Common myeloid progenitor, CD34-positive (primary cell): Measurements from ENCODE around the gene AUP1. TPM values are rescaled to one million over a fixed set of nuclear protein-coding genes. Genes with fewer than 3 reads are reported as not detected.

Experiments used
- CTCF ChIA-PET: fragments of 350-600 bp; sonication (Branson Sonifier 250); formaldehyde crosslinking; loops from one replicate; lab custom pipeline; 2021; ENCODE audit warnings: antibody characterized with exemption; lab: Charles Lee
- POLR2A ChIA-PET: fragments of 350-600 bp; sonication (Branson Sonifier 250); formaldehyde crosslinking; loops from one replicate; lab custom pipeline; 2021; ENCODE audit warnings: antibody characterized with exemption; lab: Charles Lee
- DNase-seq, 3 donors: peaks; one replicate each; pipeline versions ENCODE4 v3.0.0 to v3.0.0-alpha.2; 2013
- H3K27ac ChIP-seq, 2 experiments: 1 replicate in 1 of 2; 2 replicates in 1 of 2; pipeline ENCODE4 v1.7.0; 2013; ENCODE audit warnings: inconsistent platforms in 2 of 2, low read length in 2 of 2, mild to moderate bottlenecking in 2 of 2, low read depth in 1 of 2, moderate library complexity in 1 of 2; ENCODE audit not compliant: severe bottlenecking in 2 of 2, insufficient read depth in 1 of 2, poor library complexity in 1 of 2
- H3K27me3 ChIP-seq, 5 experiments: replicated peaks in 2 of 5; 1 replicate in 3 of 5; 2 replicates in 2 of 5; pipeline versions ENCODE4 v1.6.1 to v1.7.0; 2013; ENCODE audit warnings: low read length in 4 of 5, mild to moderate bottlenecking in 2 of 5, moderate library complexity in 2 of 5, inconsistent platforms in 1 of 5; ENCODE audit not compliant: insufficient read depth in 5 of 5, control insufficient read depth in 4 of 5
- H3K36me3 ChIP-seq, 4 experiments: 1 replicate in 2 of 4; 2 replicates in 2 of 4; pipeline versions ENCODE4 v1.6.1 to v1.7.0; 2013; ENCODE audit warnings: low read length in 3 of 4, control low read depth in 1 of 4, mild to moderate bottlenecking in 1 of 4; ENCODE audit not compliant: control insufficient read depth in 4 of 4, insufficient read depth in 4 of 4
- H3K4me1 ChIP-seq, 4 experiments: 1 replicate in 3 of 4; 2 replicates in 1 of 4; pipeline versions ENCODE4 v1.6.1 to v1.7.1; 2013; ENCODE audit warnings: low read length in 3 of 4, mild to moderate bottlenecking in 3 of 4, control low read depth in 1 of 4, inconsistent platforms in 1 of 4, moderate library complexity in 1 of 4; ENCODE audit not compliant: control insufficient read depth in 4 of 4, insufficient read depth in 4 of 4; ENCODE audit errors: control extremely low read depth in 1 of 4
- H3K4me3 ChIP-seq, 7 experiments: 1 replicate in 4 of 7; 2 replicates in 3 of 7; pipeline versions ENCODE4 v1.5.1 to v1.7.0; 2013; ENCODE audit warnings: mild to moderate bottlenecking in 7 of 7, low read length in 6 of 7, moderate library complexity in 6 of 7, inconsistent platforms in 2 of 7, low read depth in 2 of 7, control low read depth in 1 of 7; ENCODE audit not compliant: insufficient read depth in 4 of 7, control insufficient read depth in 1 of 7; ENCODE audit errors: extremely low read depth in 1 of 7
- H3K9me3 ChIP-seq, 5 experiments: 1 replicate in 4 of 5; 2 replicates in 1 of 5; pipeline versions ENCODE4 v1.6.1 to v1.7.1; 2013; ENCODE audit warnings: low read length in 4 of 5, mild to moderate bottlenecking in 2 of 5, inconsistent platforms in 1 of 5, low read depth in 1 of 5, moderate library complexity in 1 of 5; ENCODE audit not compliant: control insufficient read depth in 4 of 5, insufficient read depth in 2 of 5; ENCODE audit errors: control extremely low read depth in 1 of 5
- WGBS: methylation state at CpG from one replicate; pipeline ENCODE4 v1.1.5; 2013; ENCODE audit not compliant: insufficient coverage; 5-methylcytosine and 5-hydroxymethylcytosine counted together
- polyA plus RNA-seq: library from polyadenylated mRNA; unstranded; fragments of 120-200 nt; gene quantifications from one replicate; pipeline ENCODE4 v1.2.1, GENCODE V29; 2013

Gene AUP1, protein sequence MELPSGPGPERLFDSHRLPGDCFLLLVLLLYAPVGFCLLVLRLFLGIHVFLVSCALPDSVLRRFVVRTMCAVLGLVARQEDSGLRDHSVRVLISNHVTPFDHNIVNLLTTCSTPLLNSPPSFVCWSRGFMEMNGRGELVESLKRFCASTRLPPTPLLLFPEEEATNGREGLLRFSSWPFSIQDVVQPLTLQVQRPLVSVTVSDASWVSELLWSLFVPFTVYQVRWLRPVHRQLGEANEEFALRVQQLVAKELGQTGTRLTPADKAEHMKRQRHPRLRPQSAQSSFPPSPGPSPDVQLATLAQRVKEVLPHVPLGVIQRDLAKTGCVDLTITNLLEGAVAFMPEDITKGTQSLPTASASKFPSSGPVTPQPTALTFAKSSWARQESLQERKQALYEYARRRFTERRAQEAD
- polyA plus RNA-seq = 101 TPM

GRCh38 chr2:74529357-74530238 is at the start of gene AUP1, which contains the start of gene HTRA2:
Gene AUP1, minus strand, starts transcription at chr2:74529706. Its CDS starts 77 bp downstream, at chr2:74529629.
Gene HTRA2, plus strand, starts transcription at chr2:74529933. Its CDS starts 74 bp downstream, at chr2:74530007.
- Histone ChIP-seq H3K9me3 (no peaks in the 10 kb centered on the region), H3K4me3 (peak within 1 kb of the TSS; percentile 77 to 96 (median 86)), H3K4me1 (peaks cover 6 to 43% (median 25%) of the 10 kb centered on the region in 4 experiments), H3K36me3 (peaks cover 13 to 68% (median 38%) of the 10 kb centered on the region in 4 experiments), H3K27ac (peak within 1 kb of the TSS; percentile 80 to 86), H3K27me3 (no peaks in the 10 kb centered on the region)
- under 1% methylated on average over 83 of the region's 87 CpGs for WGBS
- POLR2A ChIA-PET = interaction anchor here (1.0 to 2.7 kb wide), 6 partner anchors 9 to 71 kb away, joined by 3 to 15 read pairs (median 4); partner anchors contain the start of genes CCDC142, TLX2, TTC31 and WBP1
- DNase-seq = peak; percentile 76 to 87 (median 79)
- CTCF ChIA-PET = interaction anchor here (1.0 to 13.7 kb wide), 8 partner anchors 8 to 72 kb away, joined by 3 to 210 read pairs (median 36); partner anchors contain the start of genes LBX2, PCGF1, TTC31 and WBP1

- DNase-seq = no peak
- Histone ChIP-seq H3K36me3 (no peaks in the 10 kb centered on the region), H3K4me3 (no peak overlapping the region), H3K9me3 (no peaks in the 10 kb centered on the region), H3K27me3 (no peaks in the 10 kb centered on the region), H3K27ac (no peak overlapping the region), H3K4me1 (peaks cover 40 to 65% (median 52%) of the 10 kb centered on the region in 4 experiments)
- CTCF ChIA-PET = interaction anchor here (1.1 to 8.7 kb wide), 6 partner anchors 8 to 106 kb away, joined by 3 to 109 read pairs (median 5); partner anchors contain the start of genes AUP1, CCDC142, HTRA2 and MRPL53
- POLR2A ChIA-PET = no interaction called here
- WGBS = 75% methylated on average over 2 of the region's 3 CpGs
Observed at GRCh38 chr2:74578408-74578807, 48.9 kb upstream of the AUP1 start.

DNA sequence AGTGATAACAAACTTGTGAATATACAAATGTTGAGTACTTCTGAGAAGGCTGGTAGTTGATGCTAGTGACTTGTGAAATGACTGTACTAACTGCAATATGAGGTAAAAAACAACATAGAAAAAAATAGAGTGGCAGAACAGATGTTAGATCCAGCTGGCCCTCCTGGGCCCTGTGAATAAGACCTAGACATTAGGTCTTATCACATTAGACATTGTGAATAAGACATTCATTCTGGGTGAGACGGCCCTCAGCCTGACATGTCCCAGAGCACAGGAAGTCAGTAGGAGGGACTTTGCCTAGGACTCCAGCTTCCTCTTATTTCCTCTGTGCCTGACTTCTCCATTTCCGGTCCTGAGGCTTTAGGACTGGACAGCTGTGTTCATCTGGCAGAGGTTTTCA is 47.9 kb upstream of the AUP1 start:
- Histone ChIP-seq H3K4me3 (peak overlapping the region in 2 of 7 experiments; percentile 1 to 38), H3K27me3 (no peaks in the 10 kb centered on the region), H3K27ac (peak overlapping the region in 1 of 2 experiments; percentile 57), H3K9me3 (no peaks in the 10 kb centered on the region), H3K36me3 (no peaks in the 10 kb centered on the region), H3K4me1 (peaks cover 44 to 70% (median 55%) of the 10 kb centered on the region in 4 experiments)
- WGBS = 13% methylated on average over 2 of the region's 2 CpGs
- DNase-seq = peak in 2 of 3 donors; percentile 55 to 72
- ChIA-PET POLR2A (interaction anchor here (1.1 kb wide), 1 partner anchor 46 kb away, joined by 4 read pairs; no protein-coding TSS in a partner anchor), CTCF (interaction anchor here (0.6 to 8.7 kb wide), 16 partner anchors 9 to 105 kb away, joined by 3 to 109 read pairs (median 6); partner anchors contain the start of genes AUP1, DQX1, HTRA2 and MRPL53)

GRCh38 chr2:74576863-74577229 is 47.3 kb upstream of the AUP1 start:
- peak; percentile 65 to 93 (median 88) for DNase-seq
- Histone ChIP-seq H3K27ac (peak overlapping the region in 1 of 2 experiments; percentile 57), H3K36me3 (no peaks in the 10 kb centered on the region), H3K27me3 (no peaks in the 10 kb centered on the region), H3K4me3 (peak overlapping the region in 1 of 7 experiments; percentile 38), H3K9me3 (no peaks in the 10 kb centered on the region), H3K4me1 (peaks cover 44 to 76% (median 58%) of the 10 kb centered on the region in 4 experiments)
- ChIA-PET POLR2A (interaction anchor here (1.1 kb wide), 1 partner anchor 45 kb away, joined by 4 read pairs; no protein-coding TSS in a partner anchor), CTCF (interaction anchor here (0.9 to 8.7 kb wide), 16 partner anchors 9 to 94 kb away, joined by 3 to 109 read pairs (median 6); partner anchors contain the start of genes AUP1, CCDC142, DQX1 and HTRA2)
- no CpG with 5 or more reads among the region's 1 CpG for WGBS

GRCh38 chr2:74576211-74576862 is 46.8 kb upstream of the AUP1 start:
- DNase-seq = peak in 2 of 3 donors; percentile 38 to 57
- 89% methylated on average over 2 of the region's 7 CpGs for WGBS
- H3K27ac ChIP-seq = peak overlapping the region in 1 of 2 experiments; percentile 57
- H3K4me1 ChIP-seq = peaks cover 44 to 78% (median 58%) of the 10 kb centered on the region in 4 experiments
- H3K36me3 ChIP-seq = no peaks in the 10 kb centered on the region
- H3K27me3 ChIP-seq = no peaks in the 10 kb centered on the region
- peak overlapping the region in 1 of 7 experiments; percentile 33 for H3K4me3 ChIP-seq
- ChIA-PET CTCF (interaction anchor here (0.9 to 8.7 kb wide), 18 partner anchors 9 to 93 kb away, joined by 3 to 109 read pairs (median 6); partner anchors contain the start of genes AUP1, CCDC142, DQX1 and HTRA2), POLR2A (interaction anchor here (1.1 kb wide), 1 partner anchor 45 kb away, joined by 4 read pairs; no protein-coding TSS in a partner anchor)
- no peaks in the 10 kb centered on the region for H3K9me3 ChIP-seq
